8988T (cell line): ENCODE data around the gene C3.
"Not testable (repeated sequence)": the region's sequence is repeated elsewhere in the genome, so short reads cannot be mapped to it uniquely, and the experiment has no call there.

Experiments used
- DNase-seq: peaks from one replicate; pipeline ENCODE4 v3.0.0; 2011

C3 gene

DNA sequence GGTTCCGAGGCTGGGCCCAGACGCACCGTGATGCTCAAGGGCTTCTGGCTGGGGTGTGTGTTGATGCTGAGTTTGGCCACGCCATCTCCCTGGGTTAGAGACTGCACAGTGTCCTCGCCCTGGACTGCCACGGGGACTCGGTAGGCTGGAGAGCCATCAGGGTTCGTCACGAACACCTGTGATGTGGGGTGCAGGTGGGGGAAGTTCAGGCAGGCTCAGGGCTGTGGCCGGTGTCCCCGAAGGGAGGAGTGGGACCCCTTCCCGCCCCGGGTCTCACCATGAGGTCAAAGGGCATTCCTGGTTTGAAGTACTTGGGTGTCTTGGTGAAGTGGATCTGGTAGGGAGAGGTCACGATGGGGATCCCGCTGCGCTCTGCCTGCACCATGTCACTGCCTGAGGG, 8.2 kb downstream of the C3 start:
- DNase-seq = no peak

- no peak for DNase-seq
These were observed 8.8 kb downstream of the C3 start for GRCh38 chr19:6711605-6712004.

DNA sequence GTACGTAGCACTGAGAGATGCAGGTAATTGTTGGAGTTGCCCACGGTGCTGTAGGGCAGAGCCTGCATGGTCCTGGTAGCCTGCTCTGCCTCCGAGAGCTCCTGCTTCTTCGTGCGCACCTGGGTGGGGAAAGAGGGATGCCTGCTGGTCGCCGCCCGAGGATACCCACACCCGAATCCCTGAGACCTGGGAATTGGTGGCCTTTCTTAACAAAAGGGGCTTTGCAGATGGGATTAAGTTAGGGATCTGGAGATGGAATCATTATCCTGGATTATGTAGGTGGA, 9.4 kb downstream of the C3 start:
- no peak for DNase-seq

- DNase-seq = no peak
These were observed 10.0 kb downstream of the C3 start for GRCh38 chr19:6710273-6711077.

GRCh38 chr19:6709549-6709948, 10.9 kb downstream of the C3 start:
- no peak for DNase-seq

DNA sequence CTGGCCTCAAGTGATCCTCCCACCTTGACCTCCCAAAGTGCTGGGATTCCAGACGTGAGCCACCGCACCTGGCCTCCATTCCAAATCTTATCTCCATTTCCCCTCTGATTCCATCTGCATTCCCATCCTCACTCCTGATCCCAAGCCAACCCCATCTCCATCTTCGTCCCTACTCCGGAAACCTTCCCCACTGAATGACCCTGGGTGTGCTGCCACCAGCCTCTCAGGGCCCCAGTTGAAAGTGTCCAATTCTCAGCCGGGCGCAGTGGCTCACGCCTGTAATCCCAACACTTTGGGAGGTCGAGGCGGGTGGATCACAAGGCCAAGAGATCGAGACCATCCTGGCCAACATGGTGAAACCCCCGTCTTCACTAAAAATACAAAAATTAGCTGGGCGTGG, 11.5 kb downstream of the C3 start:
- DNase-seq = not testable (repeated sequence)

DNA sequence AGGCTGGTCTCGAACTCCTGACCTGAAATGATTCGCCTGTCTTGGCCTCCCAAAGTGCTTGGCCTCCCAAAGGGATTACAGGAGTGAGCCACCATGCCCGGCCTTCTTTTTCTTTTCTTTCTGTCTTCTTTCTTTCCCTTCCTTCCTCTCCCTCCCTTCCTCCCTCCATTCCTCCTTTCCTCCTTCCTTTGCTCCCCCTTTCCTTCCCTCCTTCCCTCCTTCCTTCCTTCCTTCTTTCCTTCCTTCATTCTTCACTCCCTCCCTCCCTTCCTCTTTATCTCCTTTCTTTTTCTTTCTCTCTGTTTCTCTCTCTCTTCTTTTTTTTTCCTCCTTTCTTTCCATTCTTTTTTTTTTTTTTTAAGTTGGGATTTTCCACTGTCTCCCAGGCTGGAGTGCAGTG, 12.1 kb downstream of the C3 start:
- no peak for DNase-seq

- no peak for DNase-seq
These were observed 12.8 kb downstream of the C3 start for GRCh38 chr19:6707658-6708018.

DNA sequence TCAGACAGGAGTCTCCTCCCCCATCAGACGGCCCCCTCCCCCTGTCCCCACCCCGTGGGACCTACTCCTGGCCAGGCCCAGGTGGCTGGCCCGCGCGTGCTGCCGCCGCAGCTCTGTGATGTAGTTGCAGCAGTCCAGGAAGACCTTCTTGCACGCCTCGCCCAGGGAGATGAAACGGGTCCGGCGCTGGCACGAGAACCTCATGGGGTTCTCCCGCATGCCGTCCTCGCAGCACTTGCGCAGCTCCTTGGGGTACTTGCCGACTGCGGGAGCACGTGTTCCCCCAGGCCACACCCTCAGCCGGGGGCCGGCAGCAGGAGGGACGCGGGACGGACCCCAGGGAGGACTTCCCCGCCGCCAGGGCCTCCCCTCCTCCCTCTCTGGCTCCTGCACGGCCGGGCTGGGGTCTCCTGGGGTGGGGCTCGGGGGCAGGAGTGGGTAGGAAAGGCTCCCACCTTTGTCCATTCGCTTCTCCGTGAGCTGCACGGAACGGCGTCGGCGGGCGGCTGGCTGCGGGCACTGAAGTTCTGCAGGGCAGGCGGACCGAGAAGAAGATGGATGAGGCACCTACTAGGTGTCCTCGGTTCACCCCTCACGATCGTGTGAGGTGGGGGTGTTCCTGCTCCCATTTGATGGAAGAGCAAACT, 13.3 kb downstream of the C3 start:
- DNase-seq = no peak

- DNase-seq = no peak
These were observed 13.9 kb downstream of the C3 start for GRCh38 chr19:6706633-6706958.

DNA sequence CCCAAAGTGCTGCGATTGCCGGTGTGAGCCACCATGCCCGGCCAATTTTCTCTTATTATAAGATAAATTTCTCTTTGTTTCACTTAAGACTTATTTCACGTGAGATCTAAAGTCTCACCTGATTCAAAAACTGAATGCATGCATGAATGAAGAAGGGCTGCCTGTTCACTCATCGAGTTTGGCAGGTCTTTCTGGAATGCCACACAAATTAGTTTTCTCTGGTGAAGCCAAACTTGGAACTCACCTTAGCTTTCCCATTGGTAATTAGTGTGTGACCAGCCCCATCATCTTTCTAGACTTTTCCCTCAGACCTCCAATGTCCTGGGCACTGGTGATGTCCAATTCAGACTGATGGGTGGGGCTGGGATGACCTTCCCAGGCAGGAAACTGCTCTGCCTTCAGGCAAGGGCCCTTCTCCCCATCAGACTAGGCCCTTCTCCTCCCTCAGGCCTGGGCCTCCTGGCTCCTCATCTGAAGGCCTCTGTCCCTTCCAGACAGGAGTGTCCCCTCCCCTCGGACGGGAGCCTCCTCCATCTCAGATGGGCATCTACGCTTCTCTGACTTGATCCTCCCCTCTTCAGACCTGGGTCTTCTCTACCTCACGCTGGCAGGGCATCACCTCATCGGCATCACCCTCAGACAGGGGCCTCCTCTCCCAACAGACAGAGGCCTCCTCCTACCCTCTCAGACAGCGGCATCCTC, 14.4 kb downstream of the C3 start:
- DNase-seq = no peak

GRCh38 chr19:6700586-6701316, 19.7 kb downstream of the C3 start:
- no peak for DNase-seq

DNA sequence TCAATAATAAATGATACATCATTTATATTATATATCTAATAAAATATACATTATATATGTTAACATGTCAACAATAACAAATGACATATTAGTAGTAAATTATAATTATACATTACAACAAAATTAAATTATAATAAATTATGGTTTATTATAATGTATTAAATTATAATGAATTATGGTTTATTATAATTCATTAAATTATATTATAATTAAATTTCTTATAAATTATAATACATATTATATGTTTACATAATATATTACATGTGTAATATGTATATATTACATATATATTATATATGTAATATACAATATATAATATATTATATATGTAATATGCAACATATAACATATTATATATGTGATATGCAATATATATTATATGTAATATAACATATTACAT, 20.5 kb downstream of the C3 start:
- DNase-seq = no peak

DNA sequence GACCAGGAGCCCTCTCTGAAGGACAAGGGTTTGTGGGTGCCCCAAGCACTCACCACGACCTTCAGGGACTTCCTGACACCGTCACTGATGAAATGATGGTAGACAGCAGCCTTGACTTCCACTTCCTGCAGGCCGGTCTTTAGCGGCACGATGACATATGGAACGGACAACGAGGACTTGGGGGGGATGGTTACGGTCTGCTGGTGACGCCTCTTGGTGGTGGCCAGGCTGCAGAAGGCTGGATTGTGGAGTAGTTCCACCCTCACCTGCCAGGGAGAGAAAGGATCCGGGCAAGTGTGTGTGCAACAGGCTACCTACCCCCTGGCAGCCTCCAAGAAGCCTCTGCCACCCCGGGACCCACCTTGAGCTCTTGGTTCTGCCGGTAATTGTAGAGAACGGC, 23.2 kb downstream of the C3 start:
- no peak for DNase-seq

DNA sequence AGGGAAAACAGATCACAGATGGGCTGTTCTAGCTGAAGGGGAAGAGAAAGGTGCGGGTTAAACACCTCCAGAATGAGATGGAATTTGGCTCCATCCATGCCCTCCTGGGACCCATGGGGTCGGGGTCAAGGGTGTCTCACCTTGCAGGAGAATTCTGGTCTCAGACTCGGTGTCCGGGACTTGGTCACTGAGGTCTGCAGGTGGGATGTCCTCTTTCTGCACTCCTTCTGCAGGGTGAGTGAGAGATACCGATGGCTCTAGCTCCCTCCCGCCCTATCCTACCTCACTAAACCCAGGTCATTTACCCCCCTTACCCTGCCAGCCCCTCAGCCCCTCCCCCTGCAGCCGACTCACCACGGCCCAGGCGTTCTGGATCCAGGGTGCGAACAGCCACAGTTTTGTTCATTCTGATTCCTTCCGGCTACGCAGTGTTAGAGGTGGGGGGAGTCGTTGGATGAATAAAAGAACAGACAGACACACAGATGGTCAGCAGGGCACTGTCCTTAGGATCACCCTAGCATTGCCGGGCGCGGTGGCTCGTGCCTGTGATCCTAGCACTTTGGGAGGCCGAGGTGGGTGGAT, 24.1 kb downstream of the C3 start:
- no peak for DNase-seq

DNA sequence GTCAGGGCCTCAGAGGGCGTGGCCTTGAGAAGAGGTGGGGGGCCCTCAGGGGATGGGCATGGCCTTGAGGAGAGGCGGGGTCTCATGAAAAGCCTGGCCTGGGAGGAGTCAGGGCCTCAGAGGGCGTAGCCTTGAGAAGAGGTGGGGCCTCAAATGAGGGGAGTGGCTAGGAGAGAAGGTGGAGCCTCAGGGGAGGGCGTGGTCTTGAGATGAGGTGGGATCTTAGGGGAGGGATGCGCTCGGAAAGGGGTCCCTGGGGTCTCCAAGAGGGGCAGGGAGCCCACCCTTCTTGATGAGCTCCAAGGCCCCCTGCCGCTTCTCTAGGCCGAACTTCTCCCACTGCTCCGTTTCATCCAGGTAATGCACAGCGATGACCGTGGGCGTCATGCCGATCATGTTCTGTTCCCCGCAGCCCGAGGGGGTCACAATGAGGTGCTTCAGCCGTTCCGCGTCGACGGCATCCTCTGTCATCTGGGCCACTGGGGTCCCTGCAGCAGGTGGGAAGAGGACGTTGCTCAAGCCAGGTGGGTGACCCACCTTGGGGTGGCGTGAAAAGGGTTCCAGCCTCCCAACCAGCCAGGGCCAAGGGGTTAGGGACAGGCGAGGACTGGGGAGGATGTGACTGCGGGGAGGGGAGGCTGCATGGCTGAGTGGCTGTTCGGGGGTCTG, 26.2 kb downstream of the C3 start:
- no peak for DNase-seq

GRCh38 chr19:6693681-6694080, 26.8 kb downstream of the C3 start:
- no peak for DNase-seq

- no peak for DNase-seq
These were observed 27.4 kb downstream of the C3 start for GRCh38 chr19:6693056-6693471.

DNA sequence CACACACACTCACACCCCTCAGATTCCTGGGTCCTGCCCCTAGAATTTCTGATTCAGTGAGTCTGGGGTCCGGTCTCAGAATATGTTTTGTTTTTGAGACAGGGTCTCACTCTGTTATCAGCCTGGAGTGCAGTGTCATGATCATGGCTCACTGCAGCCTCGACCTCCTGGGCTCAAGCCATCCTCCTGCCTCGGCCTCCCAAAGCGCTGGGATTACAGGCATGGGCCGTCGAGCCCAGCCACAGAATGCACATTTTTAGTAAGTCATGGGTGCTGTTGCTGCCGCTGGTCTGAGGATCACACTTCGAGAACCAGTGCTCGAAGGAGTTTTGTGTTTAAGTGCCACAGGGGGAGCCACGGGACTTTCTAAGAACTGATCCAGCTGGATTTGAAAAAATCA, 28.4 kb downstream of the C3 start:
- no peak for DNase-seq

DNA sequence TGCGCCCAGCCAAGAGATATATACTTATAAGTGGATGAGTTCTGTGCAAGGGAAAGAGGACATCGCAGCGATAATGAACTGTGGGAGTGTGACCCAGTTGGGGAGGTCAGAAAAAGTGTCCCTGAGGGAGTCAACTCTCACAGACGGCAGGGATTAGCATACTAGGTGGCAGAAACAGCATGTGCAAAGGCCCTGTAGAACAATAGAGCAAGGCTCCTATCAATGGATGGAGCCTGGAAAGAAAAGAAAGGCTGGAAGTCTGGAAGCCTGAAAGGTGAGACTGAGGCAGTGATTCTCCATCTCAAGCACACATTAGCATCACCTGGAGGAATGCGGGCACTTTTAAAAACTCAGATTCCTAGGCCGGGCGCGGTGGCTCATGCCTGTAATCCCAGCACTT, 29.1 kb downstream of the C3 start:
- DNase-seq = no peak

DNA sequence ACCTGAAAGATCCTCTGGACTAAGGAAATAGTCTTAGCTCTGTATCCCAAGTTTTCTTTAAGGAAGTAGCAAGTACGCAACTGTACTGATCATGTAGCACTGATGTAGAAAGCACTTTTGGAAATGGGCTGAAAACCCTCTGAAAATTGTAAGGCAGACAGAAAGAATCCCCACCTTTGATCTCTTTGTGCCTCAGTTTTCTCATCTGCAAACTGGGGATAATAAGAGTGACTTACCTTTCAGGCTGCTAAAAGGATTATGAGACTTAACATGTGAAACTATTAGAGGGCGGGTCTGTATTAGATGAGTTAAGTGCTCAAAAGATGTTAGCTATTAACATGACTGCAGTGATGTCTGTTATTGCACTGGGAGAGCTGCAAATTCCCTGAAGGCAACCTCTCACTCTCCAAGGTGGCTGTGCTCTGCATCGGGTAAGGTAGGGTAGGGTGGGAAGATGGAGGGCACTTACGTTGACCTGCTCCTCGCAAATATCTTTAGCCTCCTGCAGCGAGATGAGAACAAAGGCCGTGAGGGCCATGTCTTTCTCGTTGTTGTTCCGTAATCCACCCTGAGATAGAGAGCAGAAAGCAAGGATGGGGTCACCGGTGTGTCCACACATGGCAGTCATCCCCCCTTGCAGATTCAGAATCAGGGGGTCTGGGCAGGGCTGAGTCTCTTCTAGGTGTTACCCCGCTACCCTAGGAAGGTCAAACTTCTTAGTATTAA, 30.1 kb downstream of the C3 start:
- DNase-seq = no peak

DNA sequence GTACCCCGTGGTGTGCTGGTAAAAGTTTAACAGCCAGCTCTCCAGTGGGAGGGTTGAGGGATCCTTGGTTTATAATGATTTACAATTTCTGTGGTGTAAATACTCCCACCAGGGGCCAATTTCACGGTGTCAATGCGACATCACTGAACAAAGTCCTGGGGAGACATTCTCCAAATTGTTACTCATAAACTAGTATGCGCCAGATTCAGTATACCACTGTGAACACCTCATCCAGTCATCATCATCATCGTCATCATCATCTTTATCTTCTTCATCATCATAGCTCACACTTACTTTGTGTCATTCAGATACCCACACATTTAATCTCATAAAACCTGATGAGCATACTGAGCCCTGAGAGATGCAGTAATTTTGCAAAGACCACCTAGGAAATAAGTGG, 33.3 kb downstream of the C3 start:
- no peak for DNase-seq
